Measurements from ENCODE around the gene NELFB. TPM values are rescaled to one million over a fixed set of nuclear protein-coding genes. Genes with fewer than 3 reads are reported as not detected.
A peak's percentile ranks its signal among the peaks of the same experiment; 100 is the strongest.

The NELFB gene
- total and polyA plus RNA-seq, 9 of the 15 experiments (the other 6 are each of a cell fraction or from before 2014, with no cell fraction given): 0.24 to 84.0 (median 29.7) TPM

DNA sequence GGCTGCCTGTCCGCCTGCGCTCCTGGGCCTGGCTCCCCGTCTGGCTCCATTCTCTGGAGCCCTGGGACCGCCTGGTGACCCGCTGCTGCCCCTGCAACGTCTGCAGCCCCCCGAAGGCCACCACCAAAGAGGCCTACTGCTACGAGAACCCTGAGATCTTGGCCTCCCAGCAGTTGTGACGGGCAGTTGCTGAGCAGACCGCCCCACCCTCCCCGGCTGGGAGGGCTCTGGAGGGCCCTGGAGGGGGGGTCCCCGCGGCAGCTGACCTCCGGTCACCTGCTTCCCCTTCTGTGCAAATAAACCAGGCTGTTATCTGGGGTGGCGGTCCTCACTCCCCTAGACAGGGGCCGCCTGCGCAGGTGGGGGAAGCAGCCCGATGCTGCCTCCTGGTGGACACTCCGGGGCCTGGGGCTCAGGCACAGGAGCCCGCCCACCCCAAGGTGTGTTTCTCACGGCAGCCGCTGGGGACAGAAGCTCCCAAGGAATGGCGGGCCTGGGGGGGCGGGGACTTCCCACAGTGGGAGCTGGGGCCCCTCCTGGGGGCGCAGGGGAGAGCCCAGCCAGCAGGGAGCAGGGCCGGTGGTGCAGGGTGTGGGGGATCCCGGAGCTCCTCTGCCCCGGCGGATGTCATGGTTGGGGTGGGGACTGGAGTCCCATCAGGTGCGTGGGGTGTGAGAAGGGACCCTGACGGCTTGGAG is 18.7 kb upstream of the NELFB start (continued):
- TF ChIP-seq, protein P1, sequence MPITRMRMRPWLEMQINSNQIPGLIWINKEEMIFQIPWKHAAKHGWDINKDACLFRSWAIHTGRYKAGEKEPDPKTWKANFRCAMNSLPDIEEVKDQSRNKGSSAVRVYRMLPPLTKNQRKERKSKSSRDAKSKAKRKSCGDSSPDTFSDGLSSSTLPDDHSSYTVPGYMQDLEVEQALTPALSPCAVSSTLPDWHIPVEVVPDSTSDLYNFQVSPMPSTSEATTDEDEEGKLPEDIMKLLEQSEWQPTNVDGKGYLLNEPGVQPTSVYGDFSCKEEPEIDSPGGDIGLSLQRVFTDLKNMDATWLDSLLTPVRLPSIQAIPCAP (CRISPR knock-in tag; IDR thresholded peaks at IDR 0.05; ENCODE audit: borderline replicate concordance): no peak
- TF ChIP-seq RFX1 (IDR thresholded peaks at IDR 0.05): no peak
- TF ChIP-seq FOXP1 (CRISPR knock-in tag; IDR thresholded peaks at IDR 0.05): peak; percentile 88; the same call in 1 of the 2 replicates
- no peak for TF ChIP-seq RFX5 (IDR thresholded peaks at IDR 0.05; ENCODE audit: low read depth, low read length)
- TF ChIP-seq CBX3 (IDR thresholded peaks at IDR 0.05; ENCODE audit: borderline replicate concordance in 1 of 2, low read length in 2 of 2): peak in 1 of 2 experiments; percentile 47; a peak in 1 of 3 replicates
- TF ChIP-seq GTF2A2 (tag; IDR thresholded peaks at IDR 0.05): no peak
- TF ChIP-seq TFAM (CRISPR knock-in tag; conservative IDR thresholded peaks at IDR 0.05): no peak
- TF ChIP-seq ZC3H11A (IDR thresholded peaks at IDR 0.05; ENCODE audit: low read depth, low read length): no peak
- TF ChIP-seq HDAC1 (IDR thresholded peaks at IDR 0.05): peak in 1 of 2 experiments; percentile 21; a peak in 1 of 4 replicates
- TF ChIP-seq BACH1 (tag; IDR thresholded peaks at IDR 0.05): no peak
- peak; percentile 76 for TF ChIP-seq DPF2 (IDR thresholded peaks at IDR 0.05)
- TF ChIP-seq PHF21A (IDR thresholded peaks at IDR 0.05; ENCODE audit: borderline replicate concordance, low read depth): 0 out of 2 replicates have a peak, but pooled peaks have one; percentile 56
- TF ChIP-seq TAF7 (tag; IDR thresholded peaks at IDR 0.05): no peak
- TF ChIP-seq, protein P2, sequence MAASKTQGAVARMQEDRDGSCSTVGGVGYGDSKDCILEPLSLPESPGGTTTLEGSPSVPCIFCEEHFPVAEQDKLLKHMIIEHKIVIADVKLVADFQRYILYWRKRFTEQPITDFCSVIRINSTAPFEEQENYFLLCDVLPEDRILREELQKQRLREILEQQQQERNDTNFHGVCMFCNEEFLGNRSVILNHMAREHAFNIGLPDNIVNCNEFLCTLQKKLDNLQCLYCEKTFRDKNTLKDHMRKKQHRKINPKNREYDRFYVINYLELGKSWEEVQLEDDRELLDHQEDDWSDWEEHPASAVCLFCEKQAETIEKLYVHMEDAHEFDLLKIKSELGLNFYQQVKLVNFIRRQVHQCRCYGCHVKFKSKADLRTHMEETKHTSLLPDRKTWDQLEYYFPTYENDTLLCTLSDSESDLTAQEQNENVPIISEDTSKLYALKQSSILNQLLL (CRISPR knock-in tag; IDR thresholded peaks at IDR 0.05; ENCODE audit: borderline replicate concordance): no peak
- no peak; the same call in 1 of the 2 replicates for TF ChIP-seq ZNF263 (CRISPR knock-in tag; IDR thresholded peaks at IDR 0.05; ENCODE audit: borderline replicate concordance)
- TF ChIP-seq HMG20A (CRISPR knock-in tag; conservative IDR thresholded peaks at IDR 0.05): no peak
- TF ChIP-seq, protein P3, sequence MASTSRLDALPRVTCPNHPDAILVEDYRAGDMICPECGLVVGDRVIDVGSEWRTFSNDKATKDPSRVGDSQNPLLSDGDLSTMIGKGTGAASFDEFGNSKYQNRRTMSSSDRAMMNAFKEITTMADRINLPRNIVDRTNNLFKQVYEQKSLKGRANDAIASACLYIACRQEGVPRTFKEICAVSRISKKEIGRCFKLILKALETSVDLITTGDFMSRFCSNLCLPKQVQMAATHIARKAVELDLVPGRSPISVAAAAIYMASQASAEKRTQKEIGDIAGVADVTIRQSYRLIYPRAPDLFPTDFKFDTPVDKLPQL (IDR thresholded peaks at IDR 0.05; ENCODE audit: extremely low read depth, insufficient read length): no peak
- no peak for TF ChIP-seq THRAP3 (IDR thresholded peaks at IDR 0.05; ENCODE audit: borderline replicate concordance)
- TF ChIP-seq, protein P4, sequence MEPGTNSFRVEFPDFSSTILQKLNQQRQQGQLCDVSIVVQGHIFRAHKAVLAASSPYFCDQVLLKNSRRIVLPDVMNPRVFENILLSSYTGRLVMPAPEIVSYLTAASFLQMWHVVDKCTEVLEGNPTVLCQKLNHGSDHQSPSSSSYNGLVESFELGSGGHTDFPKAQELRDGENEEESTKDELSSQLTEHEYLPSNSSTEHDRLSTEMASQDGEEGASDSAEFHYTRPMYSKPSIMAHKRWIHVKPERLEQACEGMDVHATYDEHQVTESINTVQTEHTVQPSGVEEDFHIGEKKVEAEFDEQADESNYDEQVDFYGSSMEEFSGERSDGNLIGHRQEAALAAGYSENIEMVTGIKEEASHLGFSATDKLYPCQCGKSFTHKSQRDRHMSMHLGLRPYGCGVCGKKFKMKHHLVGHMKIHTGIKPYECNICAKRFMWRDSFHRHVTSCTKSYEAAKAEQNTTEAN (CRISPR knock-in tag; IDR thresholded peaks at IDR 0.05): no peak
- no peak for TF ChIP-seq ZNF583 (CRISPR knock-in tag; IDR thresholded peaks at IDR 0.05)
- TF ChIP-seq ZNF668 (CRISPR knock-in tag; IDR thresholded peaks at IDR 0.05): no peak
- no peak for TF ChIP-seq ZNF445 (CRISPR knock-in tag; IDR thresholded peaks at IDR 0.05; ENCODE audit: low read depth)
- TF ChIP-seq PHTF2 (CRISPR knock-in tag; IDR thresholded peaks at IDR 0.05): no peak
- no peak for TF ChIP-seq NFE2 (IDR thresholded peaks at IDR 0.05; ENCODE audit: low read depth)
- TF ChIP-seq SETDB1 (IDR thresholded peaks at IDR 0.05; ENCODE audit: low read length): no peak
- TF ChIP-seq ZNF217 (CRISPR knock-in tag; IDR thresholded peaks at IDR 0.05): no peak
